ENCODE measurements around the gene PTPN1.
A peak's percentile ranks its signal among the peaks of the same experiment; 100 is the strongest.
"Not testable (repeated sequence)": the region's sequence is repeated elsewhere in the genome, so short reads cannot be mapped to it uniquely, and the experiment has no call there.

The PTPN1 gene

GRCh38 chr20:50562262-50562701 lies 52.1 kb downstream of the PTPN1 start:
- Histone ChIP-seq H3K27me3 (ENCODE audit: insufficient read depth, low read length) (no peaks in the 10 kb centered on the region), H3K9me3 (ENCODE audit: insufficient read depth, low read depth, low read length) (no peaks in the 10 kb centered on the region), H3K9ac (ENCODE audit: low read depth, low read length) (peak overlapping the region; percentile 27), H3K4me1 (ENCODE audit: insufficient read depth, low read length) (peaks cover 7% of the 10 kb centered on the region; the same call in 1 of the 2 replicates), H3K36me3 (ENCODE audit: insufficient read depth, low read length) (peaks cover 33% of the 10 kb centered on the region), H3K27ac (ENCODE audit: low read depth, low read length) (0 out of 2 replicates have a peak overlapping the region, but pooled peaks have one; percentile 22), H3K4me3 (ENCODE audit: low read length) (no peak overlapping the region)
- WGBS, result 94% methylated on average over 7 of the region's 7 CpGs

GRCh38 chr20:50563133-50563944 lies 53.2 kb downstream of the PTPN1 start:
- WGBS, result 91% methylated on average over 3 of the region's 3 CpGs
- peaks cover 42% of the 10 kb centered on the region for H3K36me3 ChIP-seq (ENCODE audit: insufficient read depth, low read length)
- no peak overlapping the region for H3K4me3 ChIP-seq (ENCODE audit: low read length)
- peaks cover 7% of the 10 kb centered on the region; the same call in 1 of the 2 replicates for H3K4me1 ChIP-seq (ENCODE audit: insufficient read depth, low read length)
- no peak overlapping the region for H3K27ac ChIP-seq (ENCODE audit: low read depth, low read length)
- no peaks in the 10 kb centered on the region for H3K27me3 ChIP-seq (ENCODE audit: insufficient read depth, low read length)
- H3K9ac ChIP-seq (ENCODE audit: low read depth, low read length), result no peak overlapping the region
- H3K9me3 ChIP-seq (ENCODE audit: insufficient read depth, low read depth, low read length), result no peaks in the 10 kb centered on the region

GRCh38 chr20:50565383-50565782 lies 55.2 kb downstream of the PTPN1 start:
- H3K9ac ChIP-seq (ENCODE audit: low read depth, low read length), result no peak overlapping the region
- H3K4me1 ChIP-seq (ENCODE audit: insufficient read depth, low read length), result peaks cover 11% of the 10 kb centered on the region; the same call in 1 of the 2 replicates
- WGBS, result 86% methylated on average over 2 of the region's 2 CpGs
- H3K4me3 ChIP-seq (ENCODE audit: low read length), result no peak overlapping the region
- H3K36me3 ChIP-seq (ENCODE audit: insufficient read depth, low read length), result peaks cover 54% of the 10 kb centered on the region
- no peaks in the 10 kb centered on the region for H3K9me3 ChIP-seq (ENCODE audit: insufficient read depth, low read depth, low read length)
- H3K27ac ChIP-seq (ENCODE audit: low read depth, low read length), result no peak overlapping the region
- H3K27me3 ChIP-seq (ENCODE audit: insufficient read depth, low read length), result no peaks in the 10 kb centered on the region

GRCh38 chr20:50565871-50566270 lies 55.7 kb downstream of the PTPN1 start:
- H3K9ac ChIP-seq (ENCODE audit: low read depth, low read length), result no peak overlapping the region
- peaks cover 54% of the 10 kb centered on the region for H3K36me3 ChIP-seq (ENCODE audit: insufficient read depth, low read length)
- no peak overlapping the region for H3K4me3 ChIP-seq (ENCODE audit: low read length)
- H3K9me3 ChIP-seq (ENCODE audit: insufficient read depth, low read depth, low read length), result no peaks in the 10 kb centered on the region
- WGBS, result 96% methylated on average over 4 of the region's 4 CpGs
- peaks cover 10% of the 10 kb centered on the region; the same call in 1 of the 2 replicates for H3K4me1 ChIP-seq (ENCODE audit: insufficient read depth, low read length)
- H3K27ac ChIP-seq (ENCODE audit: low read depth, low read length), result no peak overlapping the region
- no peaks in the 10 kb centered on the region for H3K27me3 ChIP-seq (ENCODE audit: insufficient read depth, low read length)

GRCh38 chr20:50567860-50568548 lies 57.8 kb downstream of the PTPN1 start:
- Histone ChIP-seq H3K27me3 (ENCODE audit: insufficient read depth, low read length) (no peaks in the 10 kb centered on the region), H3K36me3 (ENCODE audit: insufficient read depth, low read length) (peaks cover 35% of the 10 kb centered on the region), H3K4me1 (ENCODE audit: insufficient read depth, low read length) (peaks cover 3% of the 10 kb centered on the region; the same call in 1 of the 2 replicates)

GRCh38 chr20:50568549-50568942 lies 58.4 kb downstream of the PTPN1 start:
- Histone ChIP-seq H3K4me3 (ENCODE audit: low read length) (no peak overlapping the region), H3K27me3 (ENCODE audit: insufficient read depth, low read length) (no peaks in the 10 kb centered on the region), H3K4me1 (ENCODE audit: insufficient read depth, low read length) (peaks cover 3% of the 10 kb centered on the region; the same call in 1 of the 2 replicates), H3K27ac (ENCODE audit: low read depth, low read length) (no peak overlapping the region), H3K36me3 (ENCODE audit: insufficient read depth, low read length) (peaks cover 29% of the 10 kb centered on the region), H3K9me3 (ENCODE audit: insufficient read depth, low read depth, low read length) (no peaks in the 10 kb centered on the region), H3K9ac (ENCODE audit: low read depth, low read length) (no peak overlapping the region)
- WGBS, result 86% methylated on average over 10 of the region's 11 CpGs

More at GRCh38 chr20:50567860-50568548, 57.8 kb downstream of the PTPN1 start:
- H3K4me3 ChIP-seq (ENCODE audit: low read length), result no peak overlapping the region
- no peaks in the 10 kb centered on the region for H3K9me3 ChIP-seq (ENCODE audit: insufficient read depth, low read depth, low read length)
- no peak overlapping the region for H3K27ac ChIP-seq (ENCODE audit: low read depth, low read length)
- no peak overlapping the region for H3K9ac ChIP-seq (ENCODE audit: low read depth, low read length)
- 95% methylated on average over 18 of the region's 18 CpGs for WGBS

- not testable (repeated sequence) for H3K4me1 ChIP-seq (ENCODE audit: insufficient read depth, low read length); H3K27me3 ChIP-seq (ENCODE audit: insufficient read depth, low read length); H3K27ac ChIP-seq (ENCODE audit: low read depth, low read length); H3K9ac ChIP-seq (ENCODE audit: low read depth, low read length); H3K9me3 ChIP-seq (ENCODE audit: insufficient read depth, low read depth, low read length); H3K4me3 ChIP-seq (ENCODE audit: low read length)
- H3K36me3 ChIP-seq (ENCODE audit: insufficient read depth, low read length), result peaks cover 36% of the 10 kb centered on the region
- WGBS, result 94% methylated on average over 7 of the region's 7 CpGs
Measured at GRCh38 chr20:50569487-50569863, 59.3 kb downstream of the PTPN1 start.

GRCh38 chr20:50569864-50570836 lies 60.0 kb downstream of the PTPN1 start:
- H3K27me3 ChIP-seq (ENCODE audit: insufficient read depth, low read length), result no peaks in the 10 kb centered on the region
- 92% methylated on average over 14 of the region's 14 CpGs for WGBS
- peaks cover 3% of the 10 kb centered on the region; the same call in 1 of the 2 replicates for H3K4me1 ChIP-seq (ENCODE audit: insufficient read depth, low read length)
- H3K4me3 ChIP-seq (ENCODE audit: low read length), result no peak overlapping the region
- peaks cover 37% of the 10 kb centered on the region for H3K36me3 ChIP-seq (ENCODE audit: insufficient read depth, low read length)
- H3K9ac ChIP-seq (ENCODE audit: low read depth, low read length), result no peak overlapping the region
- H3K27ac ChIP-seq (ENCODE audit: low read depth, low read length), result peak overlapping the region; percentile 3; the same call in 1 of the 2 replicates
- no peaks in the 10 kb centered on the region for H3K9me3 ChIP-seq (ENCODE audit: insufficient read depth, low read depth, low read length)

GRCh38 chr20:50571466-50571865 lies 61.3 kb downstream of the PTPN1 start:
- Histone ChIP-seq H3K4me3 (ENCODE audit: low read length) (no peak overlapping the region), H3K27ac (ENCODE audit: low read depth, low read length) (no peak overlapping the region)

GRCh38 chr20:50572938-50573777 lies 63.0 kb downstream of the PTPN1 start:
- 84% methylated on average over 6 of the region's 6 CpGs for WGBS
- Histone ChIP-seq H3K27ac (ENCODE audit: low read depth, low read length) (no peak overlapping the region), H3K4me1 (ENCODE audit: insufficient read depth, low read length) (peaks cover 3% of the 10 kb centered on the region; the same call in 1 of the 2 replicates), H3K9ac (ENCODE audit: low read depth, low read length) (no peak overlapping the region), H3K9me3 (ENCODE audit: insufficient read depth, low read depth, low read length) (no peaks in the 10 kb centered on the region), H3K27me3 (ENCODE audit: insufficient read depth, low read length) (no peaks in the 10 kb centered on the region), H3K36me3 (ENCODE audit: insufficient read depth, low read length) (peaks cover 51% of the 10 kb centered on the region), H3K4me3 (ENCODE audit: low read length) (no peak overlapping the region)

More at GRCh38 chr20:50571466-50571865, 61.3 kb downstream of the PTPN1 start:
- H3K4me1 ChIP-seq (ENCODE audit: insufficient read depth, low read length), result peaks cover 3% of the 10 kb centered on the region; the same call in 1 of the 2 replicates
- no peaks in the 10 kb centered on the region for H3K27me3 ChIP-seq (ENCODE audit: insufficient read depth, low read length)
- H3K36me3 ChIP-seq (ENCODE audit: insufficient read depth, low read length), result peaks cover 45% of the 10 kb centered on the region
- H3K9ac ChIP-seq (ENCODE audit: low read depth, low read length), result no peak overlapping the region
- no peaks in the 10 kb centered on the region for H3K9me3 ChIP-seq (ENCODE audit: insufficient read depth, low read depth, low read length)
- WGBS, result 98% methylated on average over 2 of the region's 2 CpGs
